ENCODE measurements around the gene PLEKHA6.

DNA sequence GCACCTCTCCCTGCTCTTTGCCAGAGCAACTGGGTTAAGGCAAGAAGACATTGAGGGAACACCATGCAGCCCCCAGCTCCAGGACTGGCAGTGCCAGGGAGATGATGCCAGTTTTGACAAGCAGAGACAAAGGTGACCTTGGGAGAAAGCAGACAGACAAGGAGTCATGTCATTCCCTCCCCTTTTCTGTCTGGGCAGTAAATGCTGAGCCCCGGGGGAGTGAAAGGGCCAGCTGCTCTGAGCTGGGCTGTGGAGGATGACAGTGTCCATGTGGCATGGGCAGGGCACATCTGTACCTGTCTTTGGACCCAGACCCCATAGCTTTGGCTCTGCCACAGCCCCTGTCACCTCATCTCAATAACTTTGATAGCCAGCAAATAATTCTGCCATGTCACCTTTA lies 24.2 kb downstream of the PLEKHA6 start:
- TF ChIP-seq POLR2A (IDR thresholded peaks at IDR 0.05) (no peak), CTCF (IDR thresholded peaks at IDR 0.05 in 8 of 11, conservative IDR thresholded peaks at IDR 0.05 in 3 of 11) (no peak)
